ENCODE results near the gene MTOR. TPM values are rescaled to one million over a fixed set of nuclear protein-coding genes. Genes with fewer than 3 reads are reported as not detected.

The MTOR gene
- total and polyA plus RNA-seq, 2 donors (not counting 1 experiment from before 2014, with no cell fraction given) = 30.7 to 50.7 TPM

DNA sequence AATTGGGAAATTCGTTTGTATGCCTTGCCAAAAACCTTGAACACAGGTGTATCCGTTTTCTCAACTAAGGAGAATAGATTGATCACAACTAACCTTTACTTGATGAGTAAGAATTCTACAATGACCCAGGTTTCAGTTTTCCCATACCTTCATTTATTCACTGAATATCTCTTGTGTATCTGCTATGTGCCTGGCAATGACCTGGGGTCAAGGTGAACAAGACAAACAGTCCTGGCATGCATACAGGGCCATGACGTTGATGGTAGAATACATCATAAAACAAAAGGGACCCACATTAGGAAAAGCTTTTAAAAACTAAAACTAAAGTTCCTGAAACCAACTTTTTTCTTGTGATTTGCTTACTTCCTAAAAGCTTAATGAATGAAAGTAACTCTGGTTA, 130.5 kb downstream of the MTOR start:
- CTCF ChIA-PET = no interaction called here
- no peak overlapping the region for H3K27ac Mint-ChIP-seq
- H3K4me1 Mint-ChIP-seq = no peaks in the 10 kb centered on the region
- TF ChIP-seq EZH2 (IDR thresholded peaks at IDR 0.05; ENCODE audit: borderline replicate concordance, insufficient read depth, low read depth, low read length, poor library complexity, severe bottlenecking) = no peak
- TF ChIP-seq, protein P1, sequence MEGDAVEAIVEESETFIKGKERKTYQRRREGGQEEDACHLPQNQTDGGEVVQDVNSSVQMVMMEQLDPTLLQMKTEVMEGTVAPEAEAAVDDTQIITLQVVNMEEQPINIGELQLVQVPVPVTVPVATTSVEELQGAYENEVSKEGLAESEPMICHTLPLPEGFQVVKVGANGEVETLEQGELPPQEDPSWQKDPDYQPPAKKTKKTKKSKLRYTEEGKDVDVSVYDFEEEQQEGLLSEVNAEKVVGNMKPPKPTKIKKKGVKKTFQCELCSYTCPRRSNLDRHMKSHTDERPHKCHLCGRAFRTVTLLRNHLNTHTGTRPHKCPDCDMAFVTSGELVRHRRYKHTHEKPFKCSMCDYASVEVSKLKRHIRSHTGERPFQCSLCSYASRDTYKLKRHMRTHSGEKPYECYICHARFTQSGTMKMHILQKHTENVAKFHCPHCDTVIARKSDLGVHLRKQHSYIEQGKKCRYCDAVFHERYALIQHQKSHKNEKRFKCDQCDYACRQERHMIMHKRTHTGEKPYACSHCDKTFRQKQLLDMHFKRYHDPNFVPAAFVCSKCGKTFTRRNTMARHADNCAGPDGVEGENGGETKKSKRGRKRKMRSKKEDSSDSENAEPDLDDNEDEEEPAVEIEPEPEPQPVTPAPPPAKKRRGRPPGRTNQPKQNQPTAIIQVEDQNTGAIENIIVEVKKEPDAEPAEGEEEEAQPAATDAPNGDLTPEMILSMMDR (IDR thresholded peaks at IDR 0.05) = no peak
- Histone ChIP-seq H3K27me3 (replicated peaks in 1 of 4; ENCODE audit: control extremely low read depth in 1 of 4, control insufficient read depth in 3 of 4, insufficient read depth in 4 of 4, low read length in 3 of 4) (no peaks in the 10 kb centered on the region), H3K9me3 (ENCODE audit: control extremely low read depth in 1 of 3, control insufficient read depth in 2 of 3, insufficient read depth in 1 of 3, low read length in 2 of 3) (no peaks in the 10 kb centered on the region), H3K27ac (ENCODE audit: low read length in 2 of 2) (no peak overlapping the region), H3K36me3 (replicated peaks in 1 of 2; ENCODE audit: control extremely low read depth in 1 of 2, control insufficient read depth in 1 of 2, extremely low read depth in 1 of 2, insufficient read depth in 2 of 2, low read length in 1 of 2) (peaks cover 27 to 87% of the 10 kb centered on the region in 2 experiments), H3K9ac (ENCODE audit: low read length) (no peak overlapping the region), H2AFZ (ENCODE audit: insufficient read depth, low read depth, low read length, poor library complexity, severe bottlenecking) (no peak overlapping the region), H3K4me1 (ENCODE audit: control insufficient read depth in 2 of 2, insufficient read depth in 2 of 2, low read length in 2 of 2) (no peaks in the 10 kb centered on the region), H3K4me3 (ENCODE audit: control extremely low read depth in 1 of 5, extremely low read depth in 1 of 5, insufficient read depth in 1 of 5, low read depth in 2 of 5, low read length in 4 of 5) (no peak overlapping the region), H3K79me2 (ENCODE audit: control insufficient read depth, insufficient read depth, low read length) (no peaks in the 10 kb centered on the region), H4K20me1 (ENCODE audit: control insufficient read depth, insufficient read depth, low read length, poor library complexity, severe bottlenecking) (no peaks in the 10 kb centered on the region), H3K4me2 (replicated peaks; ENCODE audit: low read depth, low read length, poor library complexity, severe bottlenecking) (no peak overlapping the region)
- H3K27me3 Mint-ChIP-seq = no peaks in the 10 kb centered on the region
- ATAC-seq (ENCODE audit: low read depth) (no peak), DNase-seq (no peak)
- no CpG with 5 or more reads among the region's 3 CpGs for WGBS (ENCODE audit: insufficient coverage)
- intact Hi-C loops (cut with micrococcal nuclease) = no loop called here
- POLR2A ChIA-PET = no interaction called here
- H3K9me3 Mint-ChIP-seq (ENCODE audit: insufficient read depth) = no peaks in the 10 kb centered on the region
- no peak overlapping the region for H3K4me3 Mint-ChIP-seq

DNA sequence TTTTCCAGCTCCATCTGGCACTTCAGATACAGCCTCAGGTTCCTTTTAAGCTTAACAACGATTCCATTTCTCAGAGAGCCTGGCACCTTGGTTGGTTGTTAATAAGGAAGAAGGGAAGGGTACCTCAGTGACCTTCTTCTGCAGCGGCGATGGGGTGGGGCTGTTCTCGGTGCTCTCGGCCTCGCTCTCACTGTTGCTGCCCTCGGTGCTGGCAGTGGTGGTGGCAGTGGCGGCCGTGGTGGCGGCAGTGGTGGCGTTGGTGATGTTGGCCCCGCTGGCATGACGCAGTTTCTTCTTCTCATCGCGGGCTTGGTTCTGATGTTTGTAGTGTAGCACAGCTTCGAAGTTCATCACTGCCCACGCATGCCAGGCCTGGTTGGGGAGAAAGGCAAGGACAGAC, 131.9 kb downstream of the MTOR start:
- H3K27ac Mint-ChIP-seq = no peak overlapping the region
- CTCF ChIA-PET = interaction anchor here (0.6 to 1.1 kb wide), 2 partner anchors 93 to 259 kb away, joined by 3 to 5 read pairs; no protein-coding TSS in a partner anchor

More for the DNA sequence above, 131.9 kb downstream of the MTOR start:
- H3K79me2 ChIP-seq (ENCODE audit: control insufficient read depth, insufficient read depth, low read length) = no peaks in the 10 kb centered on the region
- H3K36me3 ChIP-seq (replicated peaks in 1 of 2; ENCODE audit: control extremely low read depth in 1 of 2, control insufficient read depth in 1 of 2, extremely low read depth in 1 of 2, insufficient read depth in 2 of 2, low read length in 1 of 2) = peaks cover 27 to 93% of the 10 kb centered on the region in 2 experiments
- no peak overlapping the region for H3K9ac ChIP-seq (ENCODE audit: low read length)
- no peak overlapping the region for H3K27ac ChIP-seq (ENCODE audit: low read length in 2 of 2)
- H3K4me3 ChIP-seq (ENCODE audit: control extremely low read depth in 1 of 5, extremely low read depth in 1 of 5, insufficient read depth in 1 of 5, low read depth in 2 of 5, low read length in 4 of 5) = no peak overlapping the region
- Mint-ChIP-seq H3K9me3 (ENCODE audit: insufficient read depth) (no peaks in the 10 kb centered on the region), H3K4me3 (no peak overlapping the region), H3K27me3 (no peaks in the 10 kb centered on the region), H3K4me1 (no peaks in the 10 kb centered on the region)
- POLR2A ChIA-PET = interaction anchor here (0.5 kb wide), 1 partner anchor 864 kb away, joined by 3 read pairs; no protein-coding TSS in a partner anchor
- ATAC-seq (ENCODE audit: low read depth) (no peak), DNase-seq (no peak)
- no peaks in the 10 kb centered on the region for H3K4me1 ChIP-seq (ENCODE audit: control insufficient read depth in 2 of 2, insufficient read depth in 2 of 2, low read length in 2 of 2)
- TF ChIP-seq, protein P1 (IDR thresholded peaks at IDR 0.05) = no peak
- TF ChIP-seq EZH2 (IDR thresholded peaks at IDR 0.05; ENCODE audit: borderline replicate concordance, insufficient read depth, low read depth, low read length, poor library complexity, severe bottlenecking) = no peak
- no peaks in the 10 kb centered on the region for H3K27me3 ChIP-seq (replicated peaks in 1 of 4; ENCODE audit: control extremely low read depth in 1 of 4, control insufficient read depth in 3 of 4, insufficient read depth in 4 of 4, low read length in 3 of 4)
- no peak overlapping the region for H3K4me2 ChIP-seq (replicated peaks; ENCODE audit: low read depth, low read length, poor library complexity, severe bottlenecking)
- H4K20me1 ChIP-seq (ENCODE audit: control insufficient read depth, insufficient read depth, low read length, poor library complexity, severe bottlenecking) = no peaks in the 10 kb centered on the region
- 98% methylated on average over 16 of the region's 17 CpGs for WGBS (ENCODE audit: insufficient coverage)
- H3K9me3 ChIP-seq (ENCODE audit: control extremely low read depth in 1 of 3, control insufficient read depth in 2 of 3, insufficient read depth in 1 of 3, low read length in 2 of 3) = no peaks in the 10 kb centered on the region
- no peak overlapping the region for H2AFZ ChIP-seq (ENCODE audit: insufficient read depth, low read depth, low read length, poor library complexity, severe bottlenecking)
- intact Hi-C loops (cut with micrococcal nuclease) = no loop called here
